ENCODE measurements around the gene DGKK. TPM values are rescaled to one million over a fixed set of nuclear protein-coding genes. Genes with fewer than 3 reads are reported as not detected.

DGKK gene
- total and polyA plus RNA-seq, 2 of the 13 experiments (the other 11 are each of a cell fraction or from before 2014, with no cell fraction given) = 11.0 to 24.0 TPM

GRCh38 chrX:50428174-50428573 is 42.5 kb downstream of the DGKK start:
- Histone ChIP-seq H3K36me3 (replicated peaks in 1 of 2; ENCODE audit: control insufficient read depth in 1 of 2, insufficient read depth in 2 of 2, low read length in 2 of 2) (0 out of 5 replicates have a peak, but pooled peaks cover 0 to 3% of the 10 kb centered on the region in 2 experiments), H2AFZ (ENCODE audit: low read length) (no peak overlapping the region), H3K4me2 (ENCODE audit: low read depth, low read length) (peak overlapping the region; percentile 67), H3K27me3 (ENCODE audit: control insufficient read depth in 1 of 2, insufficient read depth in 2 of 2, low read length in 2 of 2) (no peaks in the 10 kb centered on the region), H3K9me3 (ENCODE audit: low read length) (no peaks in the 10 kb centered on the region), H3K9ac (ENCODE audit: insufficient read depth, low read depth, low read length) (no peak overlapping the region), H3K4me3 (replicated peaks in 1 of 3; ENCODE audit: insufficient read depth in 1 of 3, low read depth in 2 of 3, low read length in 3 of 3) (peak overlapping the region in 1 of 3 experiments; percentile 30; a peak in 2 of 6 replicates), H3K4me1 (ENCODE audit: insufficient read depth, low read length) (peaks cover 84% of the 10 kb centered on the region), H3K79me2 (ENCODE audit: insufficient read depth, low read length) (peaks cover 45% of the 10 kb centered on the region), H3K27ac (ENCODE audit: extremely low read length, insufficient read depth, low read length) (peak overlapping the region; percentile 18), H4K20me1 (ENCODE audit: insufficient read depth, low read length) (no peaks in the 10 kb centered on the region)
- intact Hi-C loops (cut with micrococcal nuclease; ENCODE audit: unreplicated experiment) (no loop called here), in situ Hi-C loops (cut with HindIII; ENCODE audit: extremely low pct_ligation_motif_present, low pct_unique_long_range_greater_than_20kb) (no loop called here)
- CTCF ChIA-PET (ENCODE audit: low intra/inter-chr PET ratio, low total read pairs) = no interaction called here
- TF ChIP-seq ZNF691 (CRISPR knock-in tag; IDR thresholded peaks at IDR 0.05; ENCODE audit: borderline replicate concordance, low read depth) = no peak
- no peak for FAIRE-seq
- 95% methylated on average over 1 of the region's 1 CpG for WGBS (ENCODE audit: low lambda C conversion rate)
- no TSS peak for BruUV-seq (replicated peaks)
- POLR2A ChIA-PET = no interaction called here
- ATAC-seq = no peak
- no peak for DNase-seq (ENCODE audit: low spot score)

GRCh38 chrX:50407976-50408375 is 62.6 kb downstream of the DGKK start:
- WGBS (ENCODE audit: low lambda C conversion rate) = 100% methylated on average over 1 of the region's 2 CpGs
- DNase-seq (ENCODE audit: low spot score) (no peak), FAIRE-seq (no peak), ATAC-seq (no peak)
- H3K4me1 ChIP-seq (ENCODE audit: insufficient read depth, low read length) = no peaks in the 10 kb centered on the region
- peaks cover 5% of the 10 kb centered on the region for H3K79me2 ChIP-seq (ENCODE audit: insufficient read depth, low read length)
- no peak for TF ChIP-seq RAD21 (CRISPR knock-in tag; IDR thresholded peaks at IDR 0.05)
- TF ChIP-seq FUBP1 (CRISPR knock-in tag; IDR thresholded peaks at IDR 0.05; ENCODE audit: borderline replicate concordance) = no peak
- TF ChIP-seq STAG1 (CRISPR knock-in tag; IDR thresholded peaks at IDR 0.05) = peak; percentile 36; the same call in 1 of the 2 replicates
- no peak for TF ChIP-seq ZNF34 (CRISPR knock-in tag; IDR thresholded peaks at IDR 0.05; ENCODE audit: borderline replicate concordance)
- TF ChIP-seq CTCF (CRISPR knock-in tag; IDR thresholded peaks at IDR 0.05) = peak; percentile 38; the same call in 1 of the 2 replicates
- in situ Hi-C loops (cut with HindIII; ENCODE audit: extremely low pct_ligation_motif_present, low pct_unique_long_range_greater_than_20kb) (no loop called here), intact Hi-C loops (cut with micrococcal nuclease; ENCODE audit: unreplicated experiment) (loop anchor here (10.0 kb wide), 1 partner anchor 177 kb away; no protein-coding TSS in a partner anchor)
- H2AFZ ChIP-seq (ENCODE audit: low read length) = no peak overlapping the region
- POLR2A ChIA-PET = no interaction called here
- H3K27ac ChIP-seq (ENCODE audit: extremely low read length, insufficient read depth, low read length) = no peak overlapping the region
- H3K9ac ChIP-seq (ENCODE audit: insufficient read depth, low read depth, low read length) = no peak overlapping the region
- no peak overlapping the region for H3K4me2 ChIP-seq (ENCODE audit: low read depth, low read length)
- H3K27me3 ChIP-seq (ENCODE audit: control insufficient read depth in 1 of 2, insufficient read depth in 2 of 2, low read length in 2 of 2) = no peaks in the 10 kb centered on the region
- BruUV-seq (replicated peaks) = no TSS peak
- H3K36me3 ChIP-seq (replicated peaks in 1 of 2; ENCODE audit: control insufficient read depth in 1 of 2, insufficient read depth in 2 of 2, low read length in 2 of 2) = peaks cover 4 to 28% of the 10 kb centered on the region in 2 experiments; a peak in 3 of 5 replicates
- H3K9me3 ChIP-seq (ENCODE audit: low read length) = no peaks in the 10 kb centered on the region
- H4K20me1 ChIP-seq (ENCODE audit: insufficient read depth, low read length) = no peaks in the 10 kb centered on the region
- CTCF ChIA-PET (ENCODE audit: low intra/inter-chr PET ratio, low total read pairs) = no interaction called here
- H3K4me3 ChIP-seq (replicated peaks in 1 of 3; ENCODE audit: insufficient read depth in 1 of 3, low read depth in 2 of 3, low read length in 3 of 3) = no peak overlapping the region
